ENCODE data around the gene RSPO3.

DNA sequence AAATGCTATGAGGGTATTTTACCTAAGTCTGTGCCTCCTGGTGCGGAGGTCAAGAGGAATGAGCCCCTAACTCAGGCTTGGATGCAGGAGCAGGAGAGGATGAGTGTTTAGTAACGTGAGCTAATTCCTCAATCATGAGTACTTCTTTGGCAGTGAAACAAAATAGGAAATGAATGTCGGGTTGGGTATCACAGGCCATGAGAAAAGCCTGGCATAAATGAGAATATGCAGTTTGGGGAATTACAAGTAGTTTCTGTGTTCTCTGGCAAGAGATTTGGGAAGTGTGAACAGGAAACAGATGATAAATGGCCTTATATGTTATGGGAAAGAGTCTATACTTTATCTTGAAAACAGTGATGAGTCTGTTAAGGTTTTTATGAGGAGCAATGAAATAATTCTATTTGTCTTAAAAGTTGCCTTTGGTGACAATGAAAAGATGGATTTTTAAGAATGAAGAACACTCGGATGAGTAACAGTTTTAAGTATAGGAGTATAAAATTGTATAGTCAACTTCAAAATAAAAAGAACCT, 89.2 kb downstream of the RSPO3 start:
- TF ChIP-seq CTCF (conservative IDR thresholded peaks at IDR 0.05; ENCODE audit: low read depth, low read length): no peak
- no peak for TF ChIP-seq EZH2 (IDR thresholded peaks at IDR 0.05; ENCODE audit: borderline replicate concordance, low read depth, low read length, poor library complexity, severe bottlenecking)

Data from A673 (cell line).